ENCODE measurements around the gene DEPDC5.
"Not testable (repeated sequence)": the region's sequence is repeated elsewhere in the genome, so short reads cannot be mapped to it uniquely, and the experiment has no call there.

The DEPDC5 gene

GRCh38 chr22:31753634-31754501 is at the start of gene DEPDC5:
DEPDC5 (plus strand) TSS chr22:31754019; CDS start chr22:31754922, 903 bp downstream.
- DNase-seq: peak; percentile 39

DNA sequence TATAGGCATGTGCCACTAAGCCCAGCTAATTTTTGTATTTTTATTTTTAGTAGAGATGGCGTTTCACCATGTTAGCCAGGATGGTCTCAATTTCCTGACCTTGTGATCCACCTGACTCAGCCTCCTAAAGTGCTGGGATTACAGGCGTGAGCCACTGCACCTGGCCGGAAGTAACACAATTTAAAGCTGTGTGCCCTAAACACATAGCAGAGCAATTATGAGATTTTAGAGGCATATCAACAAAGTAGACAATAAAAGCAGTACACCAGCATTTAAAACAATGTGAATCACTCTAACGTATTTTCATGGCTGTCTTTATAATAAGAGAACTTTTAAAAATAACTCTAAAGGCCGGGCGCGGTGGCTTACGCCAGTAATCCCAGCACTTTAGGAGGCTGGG is 46.3 kb upstream of the DEPDC5 start:
- DNase-seq: no peak

DNA sequence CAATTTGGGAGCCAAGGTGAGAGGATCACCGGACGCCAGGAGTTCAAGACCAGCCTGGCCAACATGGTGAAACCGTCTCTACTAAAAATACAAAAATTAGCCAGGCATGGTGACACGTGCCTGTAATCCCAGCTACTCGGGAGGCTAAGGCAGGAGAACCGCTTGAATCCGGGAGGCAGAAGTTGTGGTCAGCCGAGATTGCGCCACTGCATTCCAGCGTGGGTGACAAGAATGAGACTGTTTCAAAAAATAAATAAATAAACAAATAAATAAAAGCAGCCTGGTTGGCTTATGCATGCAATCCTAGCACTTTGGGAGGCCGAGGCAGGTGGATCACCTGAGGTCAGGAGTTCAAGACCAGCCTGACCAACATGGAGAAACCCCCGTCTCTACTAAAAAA is 42.6 kb upstream of the DEPDC5 start:
- DNase-seq: not testable (repeated sequence)

DNA sequence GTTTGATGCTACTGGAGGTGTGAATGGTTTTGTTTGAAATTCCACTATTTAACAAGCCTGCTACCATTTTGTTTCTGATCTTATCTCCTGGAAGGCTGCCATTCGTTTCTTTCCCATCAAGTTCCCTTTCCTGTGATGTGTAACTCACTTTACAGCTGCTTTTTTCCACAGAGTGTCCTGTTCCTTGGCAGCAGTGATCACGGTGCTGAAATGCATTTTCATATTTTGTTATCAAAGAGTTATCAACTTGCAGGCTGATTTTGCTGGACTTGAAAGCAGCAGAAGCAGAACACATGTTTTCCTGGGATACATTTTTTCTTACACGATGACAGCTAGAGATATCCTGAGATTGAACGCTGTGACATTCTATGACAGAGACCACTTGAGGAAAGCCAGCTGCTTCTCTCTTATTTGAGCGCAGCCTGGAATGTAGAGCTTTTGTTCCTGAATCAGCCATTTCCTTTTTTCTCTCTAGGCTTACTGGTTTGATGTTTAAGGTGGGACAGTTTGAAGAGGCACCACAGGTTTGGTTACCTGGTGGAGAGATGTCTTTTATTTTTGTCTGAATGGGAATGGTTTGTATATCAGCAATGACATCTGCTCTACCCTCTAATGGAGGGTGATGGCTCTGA is 38.6 kb upstream of the DEPDC5 start:
- DNase-seq: no peak

DNA sequence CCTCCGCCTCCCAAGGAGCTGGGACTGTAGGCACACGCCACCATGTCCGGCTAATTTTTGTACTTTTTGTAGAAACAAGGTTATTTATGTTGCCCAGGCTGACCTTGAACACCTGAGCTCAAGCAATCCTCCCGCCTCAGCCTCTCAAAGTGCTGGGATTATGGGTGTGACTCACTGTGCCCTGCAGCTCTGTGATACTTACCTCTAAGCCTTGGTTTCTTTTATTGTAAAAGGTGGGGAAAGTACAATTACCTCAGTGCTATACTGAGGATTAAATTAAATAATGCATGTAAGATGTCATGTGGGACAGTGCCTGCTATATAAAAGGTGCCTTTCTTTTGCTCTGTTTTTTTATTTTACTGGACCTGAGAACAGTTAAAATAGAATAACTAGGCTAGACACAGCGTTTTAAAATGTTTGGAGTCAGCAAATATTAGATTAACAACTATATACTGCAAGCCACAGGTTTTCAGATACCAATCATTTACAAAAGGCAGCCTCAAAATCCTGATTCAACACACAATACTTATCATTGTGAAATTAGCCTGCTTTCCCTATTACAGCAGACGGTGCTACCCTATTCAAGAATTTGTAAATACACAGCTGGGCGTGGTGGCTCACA is 33.9 kb upstream of the DEPDC5 start:
- no peak for DNase-seq

GRCh38 chr22:31723723-31724122 is 30.1 kb upstream of the DEPDC5 start:
- no peak for DNase-seq

GRCh38 chr22:31726692-31727091 is 27.1 kb upstream of the DEPDC5 start:
- no peak for DNase-seq

DNA sequence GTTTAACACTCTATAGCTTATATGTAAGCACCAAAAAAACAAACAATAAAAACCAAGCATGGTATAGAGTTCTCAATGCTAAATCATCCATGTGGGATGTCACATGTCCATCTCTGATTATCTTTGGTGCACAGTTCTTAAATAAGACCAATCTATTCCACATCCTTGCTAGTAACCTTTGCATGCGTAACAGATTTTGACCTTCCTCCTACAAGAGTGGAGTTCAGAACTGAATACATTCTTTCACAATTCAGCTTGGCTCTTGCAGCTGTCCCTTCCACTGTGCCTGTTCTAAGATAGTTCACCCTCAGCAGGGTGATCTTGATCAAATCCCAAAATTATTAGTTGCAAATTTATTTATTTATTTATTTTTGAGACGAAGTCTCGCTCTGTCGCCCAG is 25.0 kb upstream of the DEPDC5 start:
- DNase-seq: no peak

DNA sequence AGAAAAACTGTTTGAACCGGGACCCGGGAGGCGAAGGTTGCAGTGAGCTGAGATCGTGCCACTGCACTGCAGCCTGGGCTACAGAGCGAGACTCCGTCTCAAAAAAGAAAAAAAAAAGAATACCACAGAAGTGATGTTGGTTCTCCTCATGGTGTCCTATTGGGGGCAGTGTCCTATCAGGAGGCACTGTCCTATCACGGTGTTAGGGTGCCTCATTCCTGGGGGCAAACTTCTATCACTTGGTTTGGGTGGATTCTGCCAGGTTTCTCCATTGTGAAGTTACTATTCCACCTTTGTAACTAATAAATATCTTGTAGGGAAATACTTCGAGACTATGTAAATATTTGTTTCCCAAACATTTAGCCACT is 23.5 kb upstream of the DEPDC5 start:
- no peak for DNase-seq

DNA sequence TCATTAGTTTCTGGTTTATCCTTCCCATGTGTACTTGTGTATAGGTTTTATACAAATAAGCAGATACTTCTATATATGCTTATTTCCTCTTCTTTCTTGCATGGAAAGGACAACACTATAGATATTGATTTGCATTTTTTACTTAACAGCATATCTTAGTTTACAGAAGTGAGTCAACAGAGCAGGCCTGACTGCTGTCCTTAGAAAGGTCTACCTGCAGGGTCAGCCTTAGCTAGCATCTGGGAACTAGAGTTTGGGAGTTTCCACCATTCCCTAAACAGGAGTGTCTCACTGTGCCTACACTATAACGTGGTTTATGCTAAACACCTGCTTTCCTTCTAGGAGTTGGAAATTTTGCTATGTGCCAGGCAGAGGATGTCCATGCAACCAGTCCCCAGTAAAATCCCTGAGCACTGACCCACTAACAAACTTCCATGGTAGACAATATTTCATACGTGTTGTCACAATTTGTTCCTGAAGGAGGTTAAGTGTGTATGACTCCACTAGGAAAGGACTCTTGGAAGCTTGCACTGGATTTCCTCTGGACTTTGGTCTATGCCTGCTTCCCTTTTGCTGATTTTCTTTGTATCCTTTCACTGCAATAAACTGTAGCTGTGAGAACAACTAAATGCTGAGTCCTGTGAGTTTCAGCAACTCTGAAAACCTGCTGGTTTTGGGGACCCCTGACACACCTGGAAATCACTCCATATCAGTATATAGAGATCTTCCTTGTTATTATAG is 21.6 kb upstream of the DEPDC5 start:
- DNase-seq: no peak

DNA sequence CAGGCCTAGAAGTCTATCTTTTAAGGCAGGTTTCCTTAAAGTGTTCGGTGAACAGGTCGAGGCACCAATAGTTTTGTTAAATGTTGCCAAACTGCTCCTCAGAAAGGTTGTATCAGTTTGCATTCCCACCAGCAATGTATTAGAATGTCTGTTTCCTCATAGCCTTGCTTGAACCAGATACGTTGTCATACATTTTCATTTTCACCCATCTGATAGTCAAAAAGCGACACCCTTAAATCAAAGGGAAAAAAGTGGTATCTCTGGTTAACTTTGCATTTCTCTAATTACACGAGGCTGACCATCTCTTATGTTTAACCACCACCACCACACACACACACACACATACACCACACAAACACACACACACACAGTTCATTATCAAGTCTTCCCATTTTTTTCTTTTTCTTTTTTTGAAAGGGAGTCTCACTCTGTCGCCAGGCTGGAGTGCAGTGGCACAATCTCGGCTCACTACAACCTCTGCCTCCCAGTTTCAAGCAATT is 20.2 kb upstream of the DEPDC5 start:
- DNase-seq: no peak

DNA sequence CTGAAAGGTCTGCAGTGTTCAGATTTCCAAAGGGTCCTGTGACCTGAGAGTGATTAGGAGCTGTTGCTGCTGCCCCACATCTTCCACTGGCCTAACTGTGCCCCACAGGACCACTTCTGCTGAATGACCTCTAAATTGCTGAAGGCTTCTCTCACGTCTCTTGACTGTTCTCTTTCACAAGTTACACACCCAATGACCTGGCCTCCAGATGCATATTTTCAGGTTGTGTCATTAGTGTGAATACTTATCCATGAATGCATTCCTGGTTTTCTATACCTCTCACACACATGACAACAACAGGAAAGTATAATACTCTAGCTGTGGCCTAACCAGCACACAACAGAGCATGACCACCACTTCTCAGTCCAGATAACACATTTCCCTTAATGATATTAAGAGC is 19.3 kb upstream of the DEPDC5 start:
- no peak for DNase-seq

- DNase-seq: no peak
Observed at GRCh38 chr22:31736458-31736857, 17.4 kb upstream of the DEPDC5 start.

GRCh38 chr22:31737932-31738331 is 15.9 kb upstream of the DEPDC5 start:
- DNase-seq: no peak

DNA sequence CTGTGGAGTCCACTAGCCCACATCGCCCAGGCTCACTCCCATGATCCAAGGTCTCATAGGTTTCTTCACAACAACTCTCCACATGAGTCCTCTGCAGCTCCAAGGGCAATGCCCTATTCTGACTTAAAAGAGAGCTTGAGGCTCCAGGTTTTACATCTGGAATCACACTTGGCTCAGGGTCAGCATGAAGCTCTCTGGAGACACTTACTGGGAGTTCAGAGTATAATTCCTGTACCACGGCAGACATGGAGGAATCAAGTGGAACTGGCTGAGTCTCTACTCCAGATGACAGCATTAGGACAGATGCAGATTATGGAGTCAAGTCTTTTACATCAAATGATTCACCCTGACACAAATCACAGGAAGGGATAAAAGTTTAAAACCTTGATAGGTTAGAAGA is 15.3 kb upstream of the DEPDC5 start:
- DNase-seq: no peak

- DNase-seq: no peak
Observed at GRCh38 chr22:31739795-31740201, 14.0 kb upstream of the DEPDC5 start.

DNA sequence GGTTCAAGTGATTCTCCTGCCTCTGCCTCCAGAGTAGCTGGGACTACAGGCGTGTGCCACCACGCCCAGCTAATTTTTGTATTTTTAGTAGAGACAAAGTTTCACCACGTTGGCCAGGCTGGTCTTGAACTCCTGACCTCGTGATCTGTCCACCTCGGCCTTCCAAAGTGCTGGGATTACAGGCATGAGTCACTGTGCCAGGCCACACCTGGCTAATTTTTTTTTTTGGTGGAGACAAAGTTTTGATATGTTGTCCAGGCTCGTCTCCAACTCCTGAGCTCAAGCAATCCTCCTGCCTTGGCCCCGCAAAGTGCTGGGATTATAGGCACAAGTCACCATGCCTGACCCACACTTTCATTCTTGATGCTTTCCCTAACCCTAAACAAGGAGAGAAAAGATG is 13.5 kb upstream of the DEPDC5 start:
- not testable (repeated sequence) for DNase-seq

- no peak for DNase-seq
Observed at GRCh38 chr22:31742115-31742514, 11.7 kb upstream of the DEPDC5 start.

GRCh38 chr22:31742682-31743081 is 11.1 kb upstream of the DEPDC5 start:
- DNase-seq: no peak

DNA sequence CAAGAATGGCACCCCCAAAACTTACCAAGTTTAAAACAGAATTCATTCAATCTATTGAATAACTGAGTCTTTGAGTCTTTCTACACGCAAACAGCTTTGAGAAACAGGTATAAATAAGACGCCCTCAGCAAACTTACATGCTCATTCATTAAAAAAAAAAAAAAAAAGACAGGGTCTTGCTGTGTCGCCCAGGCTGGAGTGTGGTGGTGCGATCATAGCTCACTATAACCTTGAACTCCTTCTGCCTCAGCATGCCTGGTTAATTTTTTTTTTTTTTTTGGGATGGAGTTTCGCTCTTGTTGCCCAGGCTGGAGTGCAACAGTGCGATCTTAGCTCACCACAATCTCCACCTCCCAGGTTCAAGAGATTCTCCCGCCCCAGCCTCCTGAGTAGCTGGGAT is 9.9 kb upstream of the DEPDC5 start:
- no peak for DNase-seq

GRCh38 chr22:31747441-31747840 is 6.4 kb upstream of the DEPDC5 start:
- DNase-seq: no peak

DNA sequence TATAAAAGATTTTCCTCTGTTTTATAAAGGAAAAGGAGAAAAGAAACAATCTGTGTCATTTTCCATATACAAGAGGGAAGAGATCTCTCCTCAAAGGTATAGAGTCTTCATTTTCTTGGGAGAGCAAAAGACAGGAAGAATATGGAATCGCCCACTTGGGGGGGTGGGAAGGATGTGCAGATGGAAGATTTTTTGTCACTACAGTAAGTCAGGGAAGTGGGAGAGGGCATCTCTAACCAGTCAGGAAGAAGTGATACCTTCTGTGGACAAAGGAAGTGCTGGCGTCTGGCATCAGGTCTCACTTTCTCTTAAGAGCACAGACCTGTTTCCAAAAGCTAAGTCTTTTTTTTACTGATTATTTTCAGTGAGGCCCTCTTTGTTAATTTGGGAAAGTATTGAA is 5.3 kb upstream of the DEPDC5 start:
- DNase-seq: no peak

Data from SIG-M5 (cell line).